RPMI8226 (cell line): ENCODE data around the gene MTUS2.
A peak's percentile ranks its signal among the peaks of the same experiment; 100 is the strongest.
"Not testable (repeated sequence)": the region's sequence is repeated elsewhere in the genome, so short reads cannot be mapped to it uniquely, and the experiment has no call there.

Source experiments
- DNase-seq: peaks from one replicate; pipeline ENCODE4 v3.0.0-alpha.2; 2015

Gene MTUS2

GRCh38 chr13:29171244-29171643 lies 351.1 kb downstream of the MTUS2 start:
- DNase-seq = no peak

- no peak for DNase-seq
Measured at GRCh38 chr13:29174093-29174492, 354.0 kb downstream of the MTUS2 start.

- DNase-seq = no peak
Measured at GRCh38 chr13:29175250-29175873, 355.2 kb downstream of the MTUS2 start.

GRCh38 chr13:29180055-29180454 lies 359.9 kb downstream of the MTUS2 start:
- no peak for DNase-seq

- DNase-seq = no peak
Measured at GRCh38 chr13:29182216-29182615, 362.1 kb downstream of the MTUS2 start.

- DNase-seq = no peak
Measured at GRCh38 chr13:29185926-29186325, 365.8 kb downstream of the MTUS2 start.

GRCh38 chr13:29187584-29187983 lies 367.4 kb downstream of the MTUS2 start:
- no peak for DNase-seq

- no peak for DNase-seq
Measured at GRCh38 chr13:29190298-29190697, 370.2 kb downstream of the MTUS2 start.

- DNase-seq = no peak
Measured at GRCh38 chr13:29193083-29193482, 372.9 kb downstream of the MTUS2 start.

- no peak for DNase-seq
Measured at GRCh38 chr13:29195456-29195855, 375.3 kb downstream of the MTUS2 start.

GRCh38 chr13:29196409-29197074 lies 376.4 kb downstream of the MTUS2 start:
- peak; percentile 57 for DNase-seq

GRCh38 chr13:29202753-29203152 lies 382.6 kb downstream of the MTUS2 start:
- not testable (repeated sequence) for DNase-seq

- DNase-seq = no peak
Measured at GRCh38 chr13:29204651-29205050, 384.5 kb downstream of the MTUS2 start.

GRCh38 chr13:29210676-29211075 lies 390.5 kb downstream of the MTUS2 start:
- peak; percentile 68 for DNase-seq

- peak; percentile 8 for DNase-seq
Measured at GRCh38 chr13:29211162-29211561, 391.0 kb downstream of the MTUS2 start.

GRCh38 chr13:29222458-29222857 lies 402.3 kb downstream of the MTUS2 start:
- no peak for DNase-seq

GRCh38 chr13:29224206-29224605 lies 404.1 kb downstream of the MTUS2 start:
- no peak for DNase-seq

GRCh38 chr13:29227576-29227975 lies 407.4 kb downstream of the MTUS2 start:
- DNase-seq = no peak

GRCh38 chr13:29230299-29230845 lies 410.2 kb downstream of the MTUS2 start:
- DNase-seq = peak; percentile 5

GRCh38 chr13:29239653-29240525 lies 419.8 kb downstream of the MTUS2 start:
- DNase-seq = no peak

GRCh38 chr13:29254626-29255370 lies 434.7 kb downstream of the MTUS2 start:
- DNase-seq = no peak

- no peak for DNase-seq
Measured at GRCh38 chr13:29255567-29255966, 435.4 kb downstream of the MTUS2 start.

GRCh38 chr13:29260684-29261083 lies 440.5 kb downstream of the MTUS2 start:
- DNase-seq = no peak
